Prostate gland (tissue), 2 donors: ENCODE results near the gene DGKE. TPM values are rescaled to one million over a fixed set of nuclear protein-coding genes. Genes with fewer than 3 reads are reported as not detected.

ENCODE experiments used
- DNase-seq: peaks from one replicate; pipeline ENCODE4 v3.0.0-alpha.2; 2019; ENCODE audit warnings: low spot score
- H3K27ac ChIP-seq, 2 donors: fragments of 200-600 bp; sonication (generic); 2 replicates each; pipeline ENCODE4 v1.5.1; 2017 to 2019
- H3K27me3 ChIP-seq: fragments of 200-600 bp; sonication (generic); replicated peaks from 2 replicates; pipeline ENCODE4 v1.5.1; 2019; ENCODE audit not compliant: insufficient read depth
- H3K36me3 ChIP-seq, 2 donors: fragments of 200-600 bp; sonication (generic); 1 replicate in 1 of 2; 2 replicates in 1 of 2; pipeline versions ENCODE4 v1.5.1 to v1.8.1; 2017 to 2019
- H3K4me1 ChIP-seq: fragments of 200-600 bp; sonication (generic); replicated peaks from 2 replicates; pipeline ENCODE4 v1.5.1; 2019
- H3K4me3 ChIP-seq, 2 donors: fragments of 200-600 bp; sonication (generic); 2 replicates each; pipeline ENCODE4 v1.5.1; 2017 to 2019
- H3K9me3 ChIP-seq: fragments of 200-600 bp; sonication (generic); 2 replicates; pipeline ENCODE4 v1.5.1; 2017
- POLR2A ChIP-seq: fragments of 450-650 bp; IDR thresholded peaks from one replicate; pipeline ENCODE4 v1.6.1; 2016; ENCODE audit warnings: antibody characterized with exemption, mild to moderate bottlenecking
- POLR2AphosphoS5 ChIP-seq: sonication (generic); formaldehyde crosslinking; IDR thresholded peaks from one replicate; pipeline ENCODE4 v1.6.1; 2017; ENCODE audit warnings: antibody characterized with exemption
- WGBS: methylation state at CpG from one replicate; pipeline ENCODE4 v1.1.5; 2018; 5-methylcytosine and 5-hydroxymethylcytosine counted together
- intact Hi-C: fragments of 100-400 bp; cut with DNase I; formaldehyde crosslinking; loops from one replicate; pipeline ENCODE4 v1.14.2; 2022
- total RNA-seq, 2 donors: library from RNA; depleted of rRNA; stranded (reverse); fragments of >200 nt; gene quantifications; one replicate each; pipeline ENCODE4 v1.1.0, GENCODE V29; 2016
- TF ChIP-seq, protein P1 (sequence below), 4 experiments: fragments of 200-600 bp in 2 of 4; fragments of 450-650 bp in 2 of 4; sonication (generic) in 2 of 4; IDR thresholded peaks; 1 replicate in 3 of 4; 2 replicates in 1 of 4; pipeline ENCODE4 v1.5.1; 2016 to 2019; ENCODE audit warnings: antibody characterized with exemption in 4 of 4, mild to moderate bottlenecking in 2 of 4, moderate library complexity in 2 of 4

The DGKE gene
- total RNA-seq, 2 donors from 2014 or later = 7.7 to 13.3 TPM

DNA sequence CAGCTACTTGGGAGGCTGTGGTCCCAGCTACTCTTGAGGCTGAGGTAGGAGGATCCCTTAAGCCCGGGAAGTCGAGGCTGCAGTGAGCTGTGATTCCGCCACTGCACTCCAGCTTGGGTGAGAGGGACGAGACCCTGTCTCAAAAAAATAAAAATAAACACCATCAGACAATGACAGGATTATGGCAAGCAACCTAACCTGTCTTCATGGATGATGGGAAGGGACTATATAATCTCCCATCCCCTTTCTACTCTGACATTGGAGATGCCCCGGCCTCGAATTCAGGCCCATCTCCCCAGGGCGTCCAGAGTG lies 79.0 kb downstream of the DGKE start:
- DNase-seq = no peak
- Histone ChIP-seq H3K4me1 (peaks cover 5% of the 10 kb centered on the region), H3K27me3 (no peaks in the 10 kb centered on the region), H3K9me3 (no peaks in the 10 kb centered on the region), H3K4me3 (peak overlapping the region; percentile 55 to 68), H3K27ac (peak overlapping the region; percentile 78 to 87), H3K36me3 (no peaks in the 10 kb centered on the region)
- intact Hi-C loops = loop anchor here (5.0 kb wide), 2 partner anchors 49 to 81 kb away; partner anchors contain the start of genes C17orf67, COIL and DGKE
- WGBS = 39% methylated on average over 7 of the region's 7 CpGs
- TF ChIP-seq POLR2A (no peak), POLR2AphosphoS5 (no peak)
- TF ChIP-seq, protein P1, sequence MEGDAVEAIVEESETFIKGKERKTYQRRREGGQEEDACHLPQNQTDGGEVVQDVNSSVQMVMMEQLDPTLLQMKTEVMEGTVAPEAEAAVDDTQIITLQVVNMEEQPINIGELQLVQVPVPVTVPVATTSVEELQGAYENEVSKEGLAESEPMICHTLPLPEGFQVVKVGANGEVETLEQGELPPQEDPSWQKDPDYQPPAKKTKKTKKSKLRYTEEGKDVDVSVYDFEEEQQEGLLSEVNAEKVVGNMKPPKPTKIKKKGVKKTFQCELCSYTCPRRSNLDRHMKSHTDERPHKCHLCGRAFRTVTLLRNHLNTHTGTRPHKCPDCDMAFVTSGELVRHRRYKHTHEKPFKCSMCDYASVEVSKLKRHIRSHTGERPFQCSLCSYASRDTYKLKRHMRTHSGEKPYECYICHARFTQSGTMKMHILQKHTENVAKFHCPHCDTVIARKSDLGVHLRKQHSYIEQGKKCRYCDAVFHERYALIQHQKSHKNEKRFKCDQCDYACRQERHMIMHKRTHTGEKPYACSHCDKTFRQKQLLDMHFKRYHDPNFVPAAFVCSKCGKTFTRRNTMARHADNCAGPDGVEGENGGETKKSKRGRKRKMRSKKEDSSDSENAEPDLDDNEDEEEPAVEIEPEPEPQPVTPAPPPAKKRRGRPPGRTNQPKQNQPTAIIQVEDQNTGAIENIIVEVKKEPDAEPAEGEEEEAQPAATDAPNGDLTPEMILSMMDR (IDR thresholded peaks at IDR 0.05) = no peak

GRCh38 chr17:56913353-56913866 lies 79.5 kb downstream of the DGKE start:
- H3K4me3 ChIP-seq = peak overlapping the region; percentile 55 to 68
- 1% methylated on average over 41 of the region's 44 CpGs for WGBS
- TF ChIP-seq, protein P1 (IDR thresholded peaks at IDR 0.05) = no peak
- no peak for TF ChIP-seq POLR2AphosphoS5
- TF ChIP-seq POLR2A = no peak
- H3K9me3 ChIP-seq = no peaks in the 10 kb centered on the region
- no peaks in the 10 kb centered on the region for H3K36me3 ChIP-seq
- peak overlapping the region; percentile 78 to 87 for H3K27ac ChIP-seq
- intact Hi-C loops = loop anchor here (5.0 kb wide), 2 partner anchors 49 to 81 kb away; partner anchors contain the start of genes C17orf67, COIL and DGKE
- no peaks in the 10 kb centered on the region for H3K27me3 ChIP-seq
- peaks cover 5% of the 10 kb centered on the region for H3K4me1 ChIP-seq
- DNase-seq = peak; percentile 13

DNA sequence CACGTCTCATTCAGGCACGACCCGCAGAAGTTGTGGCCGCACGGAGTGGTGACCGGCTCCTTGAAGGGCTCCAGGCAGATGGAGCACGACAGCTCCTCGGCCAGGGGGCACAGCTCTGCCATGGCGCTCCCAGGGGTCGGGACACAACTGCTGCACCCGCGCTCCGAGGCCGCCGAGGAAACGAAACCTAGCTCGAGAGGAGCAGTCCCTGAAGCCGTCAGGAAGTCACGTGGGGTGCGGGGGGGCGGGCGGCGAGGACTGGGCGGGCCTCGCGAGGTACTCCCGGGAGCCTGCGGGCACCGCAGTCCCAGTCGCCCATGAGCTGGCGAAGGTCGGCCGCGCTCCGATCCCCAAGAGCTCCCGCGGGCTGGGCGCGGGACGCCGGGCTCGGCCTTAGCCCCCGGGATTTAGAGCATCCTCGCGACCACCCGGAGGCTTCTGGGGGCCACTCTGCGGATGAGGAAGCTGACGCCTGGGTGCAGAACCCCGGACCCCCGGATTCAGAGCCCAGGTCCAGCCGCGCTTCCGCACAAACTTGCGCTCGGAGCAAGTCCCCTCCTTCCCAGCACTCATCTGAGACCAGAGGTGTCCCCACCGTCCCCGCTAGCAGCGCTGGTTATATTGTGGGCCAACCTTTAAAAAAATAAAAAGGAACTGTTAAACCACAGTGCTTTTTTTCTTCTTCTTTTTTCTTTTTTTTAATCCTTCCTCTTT lies 80.1 kb downstream of the DGKE start, which contains the start of gene TRIM25:
TSS of gene TRIM25 (minus strand) at position 183 of the 714 bp plus-strand sequence. CDS start at position 122, 61 bp downstream.
- DNase-seq = peak; percentile 95
- intact Hi-C loops = loop anchor here (5.0 kb wide), 2 partner anchors 48 to 82 kb away; partner anchors contain the start of genes C17orf67, COIL and DGKE
- TF ChIP-seq POLR2AphosphoS5 (peak; percentile 89), POLR2A (peak; percentile 99)
- TF ChIP-seq, protein P1 (IDR thresholded peaks at IDR 0.05) = peak in 1 of 4 experiments; percentile 12
- no peaks in the 10 kb centered on the region for H3K36me3 ChIP-seq
- peak within 1 kb of the TSS; percentile 55 to 68 for H3K4me3 ChIP-seq
- H3K27ac ChIP-seq = peak within 1 kb of the TSS; percentile 78 to 87
- H3K9me3 ChIP-seq = no peaks in the 10 kb centered on the region
- H3K27me3 ChIP-seq = no peaks in the 10 kb centered on the region
- peaks cover 1% of the 10 kb centered on the region for H3K4me1 ChIP-seq
- under 1% methylated on average over 45 of the region's 58 CpGs for WGBS

- no peaks in the 10 kb centered on the region for H3K36me3 ChIP-seq
- H3K27me3 ChIP-seq = no peaks in the 10 kb centered on the region
- 4% methylated on average over 14 of the region's 14 CpGs for WGBS
- H3K4me3 ChIP-seq = peak overlapping the region; percentile 55 to 68
- intact Hi-C loops = loop anchor here (5.0 kb wide), 2 partner anchors 48 to 82 kb away; partner anchors contain the start of genes C17orf67, COIL and DGKE
- TF ChIP-seq, protein P1 (IDR thresholded peaks at IDR 0.05) = no peak
- TF ChIP-seq POLR2AphosphoS5 = no peak
- TF ChIP-seq POLR2A = no peak
- peak overlapping the region; percentile 78 to 87 for H3K27ac ChIP-seq
- no peak for DNase-seq
- no peaks in the 10 kb centered on the region for H3K9me3 ChIP-seq
- no peaks in the 10 kb centered on the region for H3K4me1 ChIP-seq
These were observed 80.8 kb downstream of the DGKE start for GRCh38 chr17:56914581-56915273.
